OCI-LY7 (cell line): ENCODE measurements around the gene TMC8.

Experiments
- CTCF ChIP-seq: fragments of 200-600 bp; sonication (generic); conservative IDR thresholded peaks from 2 replicates; pipeline ENCODE4 v1.5.1; 2014; ENCODE audit warnings: mild to moderate bottlenecking, antibody characterized with exemption, low read length, moderate library complexity, mixed read lengths
- EZH2phosphoT487 ChIP-seq: fragments of 200-600 bp; sonication (generic); IDR thresholded peaks from 2 replicates; pipeline ENCODE4 v1.6.1; 2018; ENCODE audit warnings: low read depth, borderline replicate concordance, mild to moderate bottlenecking, mixed run types, antibody characterized with exemption, low read length, moderate library complexity, mixed read lengths

- TF ChIP-seq CTCF (no peak), EZH2phosphoT487 (no peak)
These were observed 25.5 kb upstream of the TMC8 start for GRCh38 chr17:78105101-78105500.
